Right ventricle myocardium inferior (tissue), 1 donor: ENCODE data around the gene ANKS3. TPM values are rescaled to one million over a fixed set of nuclear protein-coding genes. Genes with fewer than 3 reads are reported as not detected.

ENCODE experiments used
- ATAC-seq: fragments of 200-7000 bp; cut with Tn5 transposase; one replicate; pipeline ENCODE4 v1.9.1; 2020; ENCODE audit warnings: mild to moderate bottlenecking, moderate library complexity
- DNase-seq: peaks from one replicate; pipeline ENCODE4 v3.0.0; 2021; ENCODE audit errors: missing footprints
- intact Hi-C: fragments of 100-400 bp; cut with DNase I; formaldehyde crosslinking; loops from one replicate; pipeline ENCODE4 v1.11.0; 2022
- total RNA-seq: library from RNA; stranded (reverse); fragmentation: NEBNext Ultra II Directional; extraction: Animal tissue kit (Norgen Biotek cat#: 25700); gene quantifications from one replicate; pipeline ENCODE4 v1.2.1, GENCODE V29; 2021
- donor health status: DM: no; HTN: yes; CAD: no; lungs with severe emphysema.

ANKS3 gene
- total RNA-seq, 1 donor from 2014 or later, result 9.1 TPM

DNA sequence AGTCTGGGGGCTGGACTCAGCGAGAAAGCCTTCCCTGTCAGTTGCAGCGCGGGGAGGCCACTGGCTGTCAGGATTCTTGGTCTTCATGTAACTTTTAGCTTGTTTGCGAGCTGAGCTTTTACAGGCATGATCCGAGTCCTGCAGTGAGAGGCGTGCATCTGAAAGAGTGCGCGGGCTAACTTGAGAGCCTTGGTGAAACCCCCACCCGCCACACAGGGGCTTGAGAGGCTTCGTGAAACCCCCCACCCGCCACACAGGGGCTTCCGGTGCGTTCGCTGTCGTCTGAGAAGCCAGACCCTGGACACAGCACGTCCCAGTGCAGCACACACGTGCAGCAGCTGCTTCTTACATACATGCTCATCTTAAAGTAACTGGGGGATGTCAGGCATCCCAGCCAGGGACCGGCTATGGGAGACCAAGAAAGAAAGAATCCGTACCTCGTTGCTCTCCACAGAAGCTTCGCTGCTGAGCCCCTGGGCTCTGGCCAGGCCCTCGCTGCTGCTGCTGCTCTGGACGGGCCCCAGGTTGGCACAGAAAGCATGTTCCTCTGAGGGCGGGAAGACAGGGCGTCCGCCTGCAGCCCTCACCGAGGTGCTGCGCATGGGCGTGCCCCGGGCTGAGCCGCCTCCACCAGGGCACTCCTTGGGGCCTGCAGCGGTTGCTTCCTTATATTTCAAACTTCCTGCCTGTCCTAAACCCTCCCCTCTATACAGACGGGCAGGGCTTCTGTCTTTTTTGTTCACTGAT is 32.9 kb downstream of the ANKS3 start:
- DNase-seq (peak; percentile 79), ATAC-seq (peak; percentile 74)
- intact Hi-C loops, result no loop called here

GRCh38 chr16:4700380-4700996 is 33.6 kb downstream of the ANKS3 start:
- DNase-seq, result no peak
- intact Hi-C loops, result no loop called here
- ATAC-seq, result no peak

DNA sequence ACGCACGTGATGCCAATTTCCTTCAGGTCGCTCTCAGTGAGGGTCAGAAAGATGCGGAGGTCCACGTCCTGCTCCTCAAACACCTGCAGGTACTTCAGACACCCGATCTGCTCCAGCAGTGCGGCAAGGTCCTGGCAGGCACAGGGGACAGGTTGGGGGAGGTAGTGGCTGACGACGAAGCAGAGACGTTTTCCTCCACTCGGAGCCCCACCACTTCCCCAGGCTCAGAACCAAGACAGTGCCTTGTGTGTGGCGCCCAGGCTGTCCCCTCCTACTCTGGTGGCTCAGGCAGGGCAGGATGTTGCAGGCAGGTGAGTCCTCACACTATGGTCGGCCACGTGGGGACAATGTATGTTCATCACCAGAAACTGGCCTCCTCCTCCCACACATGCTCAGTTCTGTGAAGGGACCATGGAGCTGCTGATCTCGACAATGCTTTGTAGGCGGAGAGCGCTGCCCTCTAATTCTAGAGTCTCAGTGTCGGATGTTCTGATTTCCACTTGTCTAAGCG is 35.0 kb downstream of the ANKS3 start:
- intact Hi-C loops, result loop anchor here (10.0 kb wide), 1 partner anchor 256 kb away; the partner anchor contains the start of gene SEC14L5
- DNase-seq, result no peak

DNA sequence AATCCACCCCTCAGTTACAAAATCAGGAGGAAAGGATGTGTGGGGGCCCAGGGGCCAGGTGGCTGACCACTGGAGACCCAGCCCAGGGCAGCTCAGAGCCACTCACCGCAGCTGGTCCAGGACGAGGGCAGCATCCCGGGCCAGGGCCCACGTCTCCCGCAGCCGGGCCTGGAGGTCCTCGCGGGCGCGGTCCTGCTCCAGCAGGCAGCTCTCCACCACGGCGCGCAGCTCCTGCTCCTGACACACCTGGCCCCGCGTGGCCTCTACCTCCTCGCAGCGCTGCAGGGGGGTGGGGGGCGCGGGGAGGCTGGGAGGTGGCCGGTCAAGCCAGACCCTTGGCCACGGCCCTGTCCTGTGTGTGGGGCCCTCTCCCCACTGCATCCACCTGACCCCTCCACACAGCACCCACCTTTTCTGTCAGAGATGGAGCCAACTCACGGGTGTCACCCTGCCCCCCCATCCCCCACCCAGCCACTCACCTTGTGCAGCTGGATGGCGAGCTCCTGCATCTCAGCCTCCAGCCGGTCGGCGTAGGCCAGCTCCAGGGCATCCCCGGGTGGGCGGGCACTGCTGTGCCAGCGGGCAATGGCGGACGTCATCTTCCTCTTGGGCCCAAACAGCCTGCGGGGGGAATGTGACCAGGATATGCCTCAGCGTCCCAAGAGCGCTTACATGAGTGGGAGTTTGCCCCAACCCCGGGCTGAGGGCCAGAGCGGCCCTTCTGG is 35.6 kb downstream of the ANKS3 start:
- intact Hi-C loops, result loop anchor here (10.0 kb wide), 1 partner anchor 256 kb away; the partner anchor contains the start of gene SEC14L5
- DNase-seq, result no peak
- no peak for ATAC-seq

More for the DNA sequence above, 35.0 kb downstream of the ANKS3 start:
- no peak for ATAC-seq

DNA sequence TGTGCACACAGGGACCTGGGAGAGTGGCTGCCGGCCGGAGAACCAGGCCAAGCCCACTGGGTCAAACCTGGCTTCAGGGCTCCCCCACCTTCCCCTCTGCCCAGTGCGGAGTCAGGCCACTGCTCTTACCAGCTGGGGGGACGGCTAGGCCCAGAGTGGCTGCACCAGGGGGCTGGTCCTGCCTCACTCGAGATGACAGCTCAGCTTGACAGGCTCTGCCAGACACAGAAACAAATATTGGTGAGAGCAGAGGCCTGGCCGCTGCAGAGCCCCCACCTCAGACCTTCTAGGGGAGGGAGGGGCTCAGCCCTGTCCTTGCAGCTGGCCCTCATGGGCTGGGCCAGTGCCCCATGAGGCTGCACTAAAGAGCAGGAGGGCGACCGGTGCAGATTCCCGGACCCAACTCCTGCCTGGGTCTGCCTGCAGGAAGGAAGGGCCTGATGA is 36.2 kb downstream of the ANKS3 start:
- DNase-seq, result no peak
- no peak for ATAC-seq
- intact Hi-C loops, result loop anchor here (10.0 kb wide), 1 partner anchor 257 kb away; the partner anchor contains the start of gene SEC14L5

DNA sequence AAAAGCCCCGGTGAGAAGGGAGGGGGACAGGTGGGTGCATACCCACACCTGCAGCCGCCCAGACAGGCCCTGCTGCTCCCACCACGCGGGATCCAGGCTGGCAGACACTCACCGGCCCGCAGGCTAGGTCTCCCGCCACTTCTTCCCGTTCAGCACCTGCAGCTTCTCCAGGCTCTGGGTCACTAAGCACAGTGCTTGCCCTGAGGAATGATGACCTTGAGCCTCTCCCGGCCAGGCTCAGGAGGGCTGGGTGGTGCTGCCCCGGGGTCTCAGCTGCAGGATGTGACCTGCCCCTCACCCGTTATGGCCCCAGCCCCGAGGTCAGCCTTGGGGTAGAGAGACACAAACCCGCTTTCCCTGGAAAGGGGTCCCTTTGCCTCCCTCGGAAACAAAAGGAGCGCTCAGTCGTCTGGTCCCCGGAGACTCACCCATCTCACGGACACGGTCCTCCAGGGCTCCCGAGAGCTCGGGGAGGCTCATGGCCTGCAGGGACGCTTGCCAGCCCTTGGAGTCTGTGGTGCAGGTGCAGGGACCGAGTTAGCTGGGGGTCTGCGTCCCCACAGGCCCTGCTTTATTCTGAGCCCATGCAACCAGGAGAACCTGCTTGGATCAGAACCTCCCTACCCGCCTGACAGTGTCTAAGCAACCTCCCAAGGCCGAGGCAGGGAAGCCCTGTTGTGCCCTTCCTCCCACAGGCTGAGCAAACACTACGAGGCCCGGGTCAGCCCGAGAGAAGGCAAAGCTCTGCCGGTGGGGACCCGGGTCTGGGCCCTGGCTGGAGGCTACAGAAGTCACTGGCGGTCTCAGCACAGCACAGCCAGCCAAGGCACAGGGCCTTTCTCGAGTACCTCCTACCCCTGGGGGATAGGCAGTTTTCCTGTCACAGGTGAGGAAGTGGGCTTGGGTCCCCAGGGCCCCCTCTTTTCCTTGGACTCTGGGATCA is 36.9 kb downstream of the ANKS3 start:
- intact Hi-C loops, result loop anchor here (10.0 kb wide), 1 partner anchor 258 kb away; the partner anchor contains the start of gene SEC14L5
- DNase-seq, result no peak
- ATAC-seq, result no peak

GRCh38 chr16:4696172-4696904 is 37.7 kb downstream of the ANKS3 start:
- intact Hi-C loops, result loop anchor here (10.0 kb wide), 1 partner anchor 258 kb away; the partner anchor contains the start of gene SEC14L5
- peak; percentile 78 for DNase-seq
- peak; percentile 37 for ATAC-seq

- no peak for DNase-seq
- ATAC-seq, result no peak
Measured at GRCh38 chr16:4695473-4696171, 38.4 kb downstream of the ANKS3 start.

GRCh38 chr16:4694642-4695451 is 39.2 kb downstream of the ANKS3 start:
- DNase-seq, result peak; percentile 71
- ATAC-seq, result no peak
- intact Hi-C loops, result loop anchor here (10.0 kb wide), 1 partner anchor 260 kb away; the partner anchor contains the start of gene SEC14L5

More at GRCh38 chr16:4695473-4696171, 38.4 kb downstream of the ANKS3 start:
- intact Hi-C loops, result loop anchor here (10.0 kb wide), 1 partner anchor 259 kb away; the partner anchor contains the start of gene SEC14L5

DNA sequence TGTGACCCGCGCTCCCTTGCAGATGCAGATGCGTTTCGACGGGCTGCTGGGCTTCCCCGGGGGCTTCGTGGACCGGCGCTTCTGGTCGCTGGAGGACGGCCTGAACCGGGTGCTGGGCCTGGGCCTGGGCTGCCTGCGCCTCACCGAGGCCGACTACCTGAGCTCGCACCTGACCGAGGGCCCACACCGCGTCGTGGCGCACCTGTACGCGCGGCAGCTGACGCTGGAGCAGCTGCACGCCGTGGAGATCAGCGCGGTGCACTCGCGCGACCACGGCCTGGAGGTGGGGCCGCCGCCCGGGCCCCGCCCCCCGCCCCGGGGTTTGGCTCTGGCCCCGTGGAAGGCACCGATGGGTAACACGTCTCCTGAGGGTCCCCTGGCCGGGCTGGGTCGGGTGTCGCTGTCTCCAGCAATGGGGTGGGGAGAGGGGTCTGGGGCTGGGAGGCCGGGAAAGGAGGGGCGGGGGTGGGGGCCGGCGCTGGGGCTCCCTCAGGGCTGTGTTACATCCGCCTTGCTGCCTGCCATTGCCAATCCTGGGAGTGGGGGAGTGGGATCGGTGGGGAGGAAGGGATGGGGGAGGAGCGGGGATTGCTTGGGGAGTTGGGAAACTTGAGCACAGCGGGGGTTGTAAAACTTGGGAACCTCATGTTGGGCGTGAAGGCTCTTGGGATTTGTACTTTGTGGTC is 40.0 kb downstream of the ANKS3 start:
- intact Hi-C loops, result loop anchor here (10.0 kb wide), 1 partner anchor 261 kb away; the partner anchor contains the start of gene SEC14L5
- ATAC-seq, result peak; percentile 12
- no peak for DNase-seq

- ATAC-seq (peak; percentile 93), DNase-seq (peak; percentile 99)
- intact Hi-C loops, result loop anchor here (10.0 kb wide), 1 partner anchor 261 kb away; the partner anchor contains the start of gene SEC14L5
Measured at GRCh38 chr16:4693296-4693955, 40.6 kb downstream of the ANKS3 start, which contains the start of gene NUDT16L1. TSS of gene NUDT16L1 (plus strand) at chr16:4693562. CDS start at chr16:4693727, 165 bp downstream.

DNA sequence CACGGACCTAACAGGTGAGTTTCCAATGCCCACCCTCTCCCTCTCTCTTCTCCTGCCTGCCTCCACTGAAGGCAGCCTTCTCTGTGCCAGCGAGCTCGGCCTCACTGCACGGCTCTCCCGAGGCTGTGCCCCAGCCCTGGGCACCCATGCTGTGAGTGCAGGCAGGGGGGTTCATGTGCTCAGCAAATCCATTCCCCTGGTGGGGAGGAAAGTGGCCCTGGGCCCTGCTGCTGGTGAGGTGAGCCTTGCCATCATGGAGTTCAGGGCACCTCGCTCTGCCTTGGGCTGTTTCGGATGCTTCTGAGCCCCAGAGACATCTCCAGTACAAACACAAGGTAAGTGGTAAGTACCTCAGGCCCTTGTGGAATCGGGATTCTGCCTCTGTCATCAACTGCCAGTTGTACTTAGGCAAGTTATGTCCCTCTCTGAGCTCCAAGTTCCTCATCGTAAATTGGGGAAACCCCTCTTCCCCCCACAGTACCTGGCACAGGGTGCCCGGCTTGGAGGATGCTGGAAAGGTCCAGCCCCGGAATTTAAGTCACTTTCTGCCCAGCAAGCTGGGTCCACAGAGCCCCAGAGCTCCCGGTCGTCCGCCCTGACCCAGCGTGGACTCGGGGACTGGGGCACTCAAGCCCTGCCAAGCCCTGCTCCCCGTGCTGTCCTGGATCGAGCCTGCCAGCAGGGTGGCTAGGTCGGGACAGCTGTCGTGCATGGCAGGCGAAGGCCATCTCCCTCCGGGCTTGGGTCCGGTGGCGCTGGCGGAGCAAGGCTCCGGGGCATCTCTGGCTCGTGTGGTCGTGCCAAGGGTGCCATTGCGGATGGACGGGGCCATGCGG is 41.4 kb downstream of the ANKS3 start:
- no peak for DNase-seq
- intact Hi-C loops, result loop anchor here (10.0 kb wide), 1 partner anchor 262 kb away; the partner anchor contains the start of gene SEC14L5
- ATAC-seq, result peak; percentile 2

DNA sequence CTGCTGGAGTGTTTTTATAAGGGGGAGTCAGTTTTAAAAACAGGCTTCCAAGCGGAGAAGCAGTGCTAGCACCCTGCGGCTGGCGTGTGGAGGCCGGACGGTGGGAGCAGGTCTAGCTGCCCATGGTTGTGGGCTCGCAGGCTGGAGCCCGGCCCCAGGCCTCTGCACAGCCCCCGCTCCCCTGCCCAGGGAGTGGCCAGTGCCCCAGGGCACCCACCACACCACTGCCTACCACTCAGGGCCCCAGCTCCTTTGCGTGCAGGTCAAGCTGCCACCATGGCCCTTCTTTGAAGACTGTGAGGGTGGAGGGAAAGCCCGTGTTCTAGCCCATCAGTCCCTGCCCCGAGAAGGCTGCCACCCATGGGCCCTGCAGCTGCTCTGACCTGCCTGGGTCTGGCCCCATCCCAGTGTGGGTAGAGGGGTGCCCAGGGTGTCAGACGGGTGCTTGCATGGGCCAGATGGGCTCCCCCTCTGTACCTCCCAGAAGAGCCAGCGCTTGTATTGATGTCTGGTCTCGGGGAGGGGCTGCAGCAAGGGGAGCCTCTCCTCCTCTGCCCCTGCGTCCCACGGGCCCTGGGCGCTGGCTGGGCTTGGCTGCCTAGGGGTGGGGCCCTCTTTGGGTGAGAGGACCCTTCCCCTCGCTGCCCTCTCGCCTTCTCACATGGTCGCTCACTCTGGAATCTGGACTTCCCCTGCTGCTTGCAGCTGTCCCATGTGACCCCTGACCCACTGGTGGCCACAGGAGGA is 42.2 kb downstream of the ANKS3 start:
- intact Hi-C loops, result loop anchor here (10.0 kb wide), 1 partner anchor 263 kb away; the partner anchor contains the start of gene SEC14L5
- no peak for ATAC-seq
- DNase-seq, result peak; percentile 51
